PFSK-1 (cell line): Measurements from ENCODE around the gene OR5AK2. TPM values are rescaled to one million over a fixed set of nuclear protein-coding genes. Genes with fewer than 3 reads are reported as not detected.

Source experiments
- FOXP2 ChIP-seq: optimal IDR thresholded peaks from 2 replicates; pipeline ENCODE3; 2011; ENCODE audit warnings: borderline replicate concordance, control low read depth, inconsistent platforms; ENCODE audit not compliant: insufficient read depth; ENCODE audit errors: extremely low read length, extremely low read depth
- POLR2AphosphoS5 ChIP-seq: IDR thresholded peaks from 2 replicates; pipeline ENCODE4 v1.6.1; 2012; ENCODE audit warnings: low read depth, mild to moderate bottlenecking, control low read depth, low read length, moderate library complexity
- SIN3A ChIP-seq: IDR thresholded peaks from 2 replicates; pipeline ENCODE4 v1.6.1; 2012; ENCODE audit warnings: mild to moderate bottlenecking, low read length, moderate library complexity, borderline replicate concordance; ENCODE audit not compliant: insufficient read depth
- TAF1 ChIP-seq: IDR thresholded peaks from 2 replicates; pipeline ENCODE4 v1.6.1; 2012; ENCODE audit warnings: low read length, control low read depth, borderline replicate concordance; ENCODE audit not compliant: insufficient read depth
- polyA plus RNA-seq: library from polyadenylated mRNA; unstranded; fragments of >200 nt; gene quantifications from one replicate; pipeline ENCODE4 v1.2.1, GENCODE V29; 2012; ENCODE audit warnings: low read depth, missing spikeins; ENCODE audit not compliant: insufficient read length
- TF ChIP-seq, protein P1 (sequence below), 2 experiments: IDR thresholded peaks; 2 replicates each; pipeline versions ENCODE4 v1.6.1 to v1.8.0; 2011 to 2012; ENCODE audit warnings: low read depth in 2 of 2, low read length in 2 of 2, control low read depth in 1 of 2, inconsistent platforms in 1 of 2, mild to moderate bottlenecking in 1 of 2, moderate library complexity in 1 of 2; ENCODE audit not compliant: insufficient read depth in 1 of 2

OR5AK2 gene, protein sequence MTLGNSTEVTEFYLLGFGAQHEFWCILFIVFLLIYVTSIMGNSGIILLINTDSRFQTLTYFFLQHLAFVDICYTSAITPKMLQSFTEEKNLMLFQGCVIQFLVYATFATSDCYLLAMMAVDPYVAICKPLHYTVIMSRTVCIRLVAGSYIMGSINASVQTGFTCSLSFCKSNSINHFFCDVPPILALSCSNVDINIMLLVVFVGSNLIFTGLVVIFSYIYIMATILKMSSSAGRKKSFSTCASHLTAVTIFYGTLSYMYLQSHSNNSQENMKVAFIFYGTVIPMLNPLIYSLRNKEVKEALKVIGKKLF
- not detected for polyA plus RNA-seq

DNA sequence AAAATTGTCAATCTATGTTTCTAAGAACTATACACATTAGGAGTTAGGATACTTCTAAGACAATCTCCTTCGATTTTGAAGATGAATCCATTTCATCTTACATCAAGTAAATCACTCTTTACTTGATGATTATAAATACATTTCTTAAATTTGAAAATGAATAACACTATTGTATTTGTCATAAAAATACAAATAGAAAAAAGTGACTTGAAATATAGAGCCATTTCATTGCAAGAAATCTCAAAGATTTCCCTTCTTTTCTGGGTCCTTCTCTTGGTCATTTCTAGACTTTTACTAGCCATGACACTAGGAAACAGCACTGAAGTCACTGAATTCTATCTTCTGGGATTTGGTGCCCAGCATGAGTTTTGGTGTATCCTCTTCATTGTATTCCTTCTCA, at the start of gene OR5AK2:
Gene OR5AK2, plus strand, starts transcription at position 301 of the 400 bp plus-strand sequence. Its CDS starts 0 bp downstream, at position 301.
- no peak for TF ChIP-seq FOXP2
- no peak for TF ChIP-seq TAF1
- TF ChIP-seq SIN3A: no peak
- TF ChIP-seq, protein P1, sequence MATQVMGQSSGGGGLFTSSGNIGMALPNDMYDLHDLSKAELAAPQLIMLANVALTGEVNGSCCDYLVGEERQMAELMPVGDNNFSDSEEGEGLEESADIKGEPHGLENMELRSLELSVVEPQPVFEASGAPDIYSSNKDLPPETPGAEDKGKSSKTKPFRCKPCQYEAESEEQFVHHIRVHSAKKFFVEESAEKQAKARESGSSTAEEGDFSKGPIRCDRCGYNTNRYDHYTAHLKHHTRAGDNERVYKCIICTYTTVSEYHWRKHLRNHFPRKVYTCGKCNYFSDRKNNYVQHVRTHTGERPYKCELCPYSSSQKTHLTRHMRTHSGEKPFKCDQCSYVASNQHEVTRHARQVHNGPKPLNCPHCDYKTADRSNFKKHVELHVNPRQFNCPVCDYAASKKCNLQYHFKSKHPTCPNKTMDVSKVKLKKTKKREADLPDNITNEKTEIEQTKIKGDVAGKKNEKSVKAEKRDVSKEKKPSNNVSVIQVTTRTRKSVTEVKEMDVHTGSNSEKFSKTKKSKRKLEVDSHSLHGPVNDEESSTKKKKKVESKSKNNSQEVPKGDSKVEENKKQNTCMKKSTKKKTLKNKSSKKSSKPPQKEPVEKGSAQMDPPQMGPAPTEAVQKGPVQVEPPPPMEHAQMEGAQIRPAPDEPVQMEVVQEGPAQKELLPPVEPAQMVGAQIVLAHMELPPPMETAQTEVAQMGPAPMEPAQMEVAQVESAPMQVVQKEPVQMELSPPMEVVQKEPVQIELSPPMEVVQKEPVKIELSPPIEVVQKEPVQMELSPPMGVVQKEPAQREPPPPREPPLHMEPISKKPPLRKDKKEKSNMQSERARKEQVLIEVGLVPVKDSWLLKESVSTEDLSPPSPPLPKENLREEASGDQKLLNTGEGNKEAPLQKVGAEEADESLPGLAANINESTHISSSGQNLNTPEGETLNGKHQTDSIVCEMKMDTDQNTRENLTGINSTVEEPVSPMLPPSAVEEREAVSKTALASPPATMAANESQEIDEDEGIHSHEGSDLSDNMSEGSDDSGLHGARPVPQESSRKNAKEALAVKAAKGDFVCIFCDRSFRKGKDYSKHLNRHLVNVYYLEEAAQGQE (IDR thresholded peaks at IDR 0.05; ENCODE audit: insufficient read depth in 1 of 2, low read depth in 2 of 2, low read length in 2 of 2): no peak
- TF ChIP-seq POLR2AphosphoS5: no peak

- TF ChIP-seq FOXP2 (no peak), TAF1 (no peak), POLR2AphosphoS5 (no peak), SIN3A (no peak)
- TF ChIP-seq, protein P1 (IDR thresholded peaks at IDR 0.05; ENCODE audit: insufficient read depth in 1 of 2, low read depth in 2 of 2, low read length in 2 of 2): no peak
Measured at GRCh38 chr11:56948991-56949515, 39.7 kb upstream of the OR5AK2 start.

DNA sequence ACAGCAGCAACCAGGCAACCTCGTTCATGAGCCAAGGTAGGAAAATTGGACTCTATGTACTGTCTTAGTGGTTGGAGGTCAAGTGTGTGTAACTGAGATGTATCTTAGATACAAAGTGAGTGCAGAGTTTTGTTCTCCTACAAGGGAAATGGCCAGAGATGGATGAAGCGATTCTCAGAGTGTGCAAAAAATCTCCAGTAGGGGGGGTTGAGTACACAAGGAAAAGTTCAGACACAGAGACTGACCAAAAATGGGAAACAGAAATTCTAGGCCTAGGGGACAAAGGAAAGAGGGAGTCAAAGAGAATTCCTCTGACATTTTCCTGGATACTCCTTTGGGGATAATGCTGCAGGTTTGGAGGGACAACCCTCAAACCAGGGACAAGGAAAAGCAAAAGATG, 38.2 kb upstream of the OR5AK2 start:
- no peak for TF ChIP-seq POLR2AphosphoS5
- no peak for TF ChIP-seq FOXP2
- TF ChIP-seq, protein P1 (IDR thresholded peaks at IDR 0.05; ENCODE audit: insufficient read depth in 1 of 2, low read depth in 2 of 2, low read length in 2 of 2): no peak
- TF ChIP-seq TAF1: no peak
- no peak for TF ChIP-seq SIN3A

GRCh38 chr11:56961609-56962008, 27.1 kb upstream of the OR5AK2 start:
- TF ChIP-seq FOXP2 (no peak), TAF1 (no peak), POLR2AphosphoS5 (no peak), SIN3A (no peak)
- TF ChIP-seq, protein P1 (IDR thresholded peaks at IDR 0.05; ENCODE audit: insufficient read depth in 1 of 2, low read depth in 2 of 2, low read length in 2 of 2): no peak

DNA sequence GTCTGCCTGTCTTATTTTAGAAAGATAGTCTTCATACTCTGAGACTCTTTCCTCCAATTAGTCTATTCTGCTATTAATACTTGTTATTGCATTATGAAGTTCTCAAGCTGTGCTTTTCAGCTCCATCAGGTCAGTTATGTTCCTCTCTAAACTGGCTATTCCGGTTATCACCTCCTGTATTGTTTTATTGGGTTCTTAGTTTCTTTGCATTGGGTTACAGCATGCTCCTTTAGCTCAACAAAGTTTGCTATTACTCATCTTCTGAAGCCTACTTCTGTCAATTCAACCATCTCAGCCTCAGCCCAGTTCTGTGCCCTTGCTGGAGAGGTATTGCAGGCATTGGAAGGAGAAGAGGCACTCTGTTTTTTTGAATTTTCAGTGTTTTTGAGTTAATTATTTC, 21.0 kb upstream of the OR5AK2 start:
- TF ChIP-seq, protein P1 (IDR thresholded peaks at IDR 0.05; ENCODE audit: insufficient read depth in 1 of 2, low read depth in 2 of 2, low read length in 2 of 2): no peak
- TF ChIP-seq FOXP2 (no peak), POLR2AphosphoS5 (no peak), SIN3A (no peak)
